Measurements from ENCODE around the gene IRGQ.

The IRGQ gene

GRCh38 chr19:43545276-43545675, 50.7 kb downstream of the IRGQ start:
- no peak for DNase-seq (ENCODE audit: low spot score)

GRCh38 chr19:43544077-43544476, 51.9 kb downstream of the IRGQ start:
- DNase-seq (ENCODE audit: low spot score) (no peak), FAIRE-seq (no peak)

More at GRCh38 chr19:43545276-43545675, 50.7 kb downstream of the IRGQ start:
- FAIRE-seq, result no peak

- FAIRE-seq, result no peak
- DNase-seq (ENCODE audit: low spot score), result no peak
Observed at GRCh38 chr19:43541920-43542650, 53.8 kb downstream of the IRGQ start.

- FAIRE-seq, result no peak
Observed at GRCh38 chr19:43540381-43540780, 55.6 kb downstream of the IRGQ start.

GRCh38 chr19:43538922-43539321, 57.0 kb downstream of the IRGQ start:
- FAIRE-seq (no peak), DNase-seq (ENCODE audit: low spot score) (no peak)

More at GRCh38 chr19:43540381-43540780, 55.6 kb downstream of the IRGQ start:
- no peak for DNase-seq (ENCODE audit: low spot score)

GRCh38 chr19:43534816-43535761, 60.8 kb downstream of the IRGQ start:
- no peak for DNase-seq (ENCODE audit: low spot score)
- FAIRE-seq, result no peak
